ELR (cell line): Measurements from ENCODE around the gene USP37.
A peak's percentile ranks its signal among the peaks of the same experiment; 100 is the strongest.
"Not testable (repeated sequence)": the region's sequence is repeated elsewhere in the genome, so short reads cannot be mapped to it uniquely, and the experiment has no call there.

Experiments
- DNase-seq: peaks from one replicate; pipeline ENCODE4 v3.0.0-alpha.2; 2015; ENCODE audit warnings: low read depth

The USP37 gene

GRCh38 chr2:218547978-218548377 is 20.2 kb downstream of the USP37 start:
- no peak for DNase-seq

- DNase-seq: no peak
Measured at GRCh38 chr2:218547511-218547910, 20.6 kb downstream of the USP37 start.

GRCh38 chr2:218546012-218546411 is 22.1 kb downstream of the USP37 start:
- no peak for DNase-seq

DNA sequence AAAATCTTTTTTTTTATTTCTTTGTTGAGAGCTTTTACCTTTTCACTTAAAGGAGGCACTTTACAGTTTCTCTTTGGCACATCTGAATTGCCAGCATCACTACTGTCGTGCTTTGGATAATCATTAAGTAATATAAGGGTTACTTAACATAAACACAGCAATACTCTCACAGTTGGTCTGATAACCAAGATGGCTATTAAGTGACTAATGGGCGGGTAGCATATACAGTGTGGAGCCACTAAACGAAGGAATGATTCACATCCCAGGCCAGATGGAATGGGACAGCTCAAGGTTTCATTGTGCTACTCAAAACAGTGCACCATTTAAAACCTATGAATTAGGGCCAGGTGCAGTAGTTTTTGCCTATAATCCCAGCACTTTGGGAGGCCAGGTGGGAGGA is 28.1 kb downstream of the USP37 start:
- DNase-seq: peak; percentile 65

DNA sequence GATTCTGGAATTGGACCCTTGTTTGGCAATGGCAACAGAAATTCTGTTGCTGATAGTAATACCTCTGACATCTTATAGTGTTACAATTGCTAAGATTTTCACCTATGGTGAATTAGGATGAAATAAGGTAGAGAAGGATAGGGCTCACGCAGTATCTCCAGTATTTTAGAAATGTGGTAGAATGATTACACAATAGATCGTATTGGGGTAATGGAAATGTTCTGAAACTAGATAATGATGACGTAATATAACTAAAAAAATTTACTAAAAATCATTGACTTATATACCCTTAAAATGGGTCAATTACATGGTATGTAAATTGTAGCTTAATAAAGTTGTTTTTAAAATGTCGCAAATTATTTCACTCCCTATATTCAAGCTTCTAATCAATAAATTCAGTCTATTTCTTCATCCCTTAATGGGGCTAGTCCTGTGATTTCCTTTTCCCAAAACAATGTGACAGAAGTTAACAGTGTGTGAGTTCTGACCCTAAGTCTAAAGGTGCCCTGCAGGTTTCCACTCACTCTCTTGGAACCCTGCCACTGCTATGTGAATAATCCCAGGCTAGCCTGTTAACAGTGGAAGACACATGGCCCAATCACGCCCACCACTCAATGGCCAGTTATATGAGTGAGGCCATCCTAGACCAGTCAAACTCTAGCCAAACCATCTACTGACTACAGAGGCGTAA is 31.2 kb downstream of the USP37 start:
- DNase-seq: peak; percentile 24

DNA sequence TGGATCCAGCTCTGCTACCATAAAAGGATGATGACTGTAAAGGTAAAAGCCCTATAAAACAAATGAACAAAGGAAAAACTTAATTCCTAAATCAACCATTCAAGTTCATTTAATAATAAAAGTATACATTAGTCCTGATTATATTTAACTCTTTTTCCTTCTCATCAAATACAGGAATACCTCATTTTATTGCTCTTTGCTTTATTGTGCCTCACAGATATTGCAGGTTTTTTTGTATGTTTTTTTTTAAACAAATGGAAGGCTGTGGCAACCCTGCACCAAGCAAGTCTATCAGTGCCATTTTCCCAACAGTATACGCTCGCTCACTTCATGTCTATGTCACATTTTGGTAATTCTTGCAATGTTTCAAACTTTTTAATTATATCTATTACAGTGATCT is 38.2 kb downstream of the USP37 start:
- no peak for DNase-seq

- DNase-seq: not testable (repeated sequence)
Measured at GRCh38 chr2:218528409-218528808, 39.7 kb downstream of the USP37 start.

GRCh38 chr2:218523651-218524050 is 44.5 kb downstream of the USP37 start:
- DNase-seq: no peak

DNA sequence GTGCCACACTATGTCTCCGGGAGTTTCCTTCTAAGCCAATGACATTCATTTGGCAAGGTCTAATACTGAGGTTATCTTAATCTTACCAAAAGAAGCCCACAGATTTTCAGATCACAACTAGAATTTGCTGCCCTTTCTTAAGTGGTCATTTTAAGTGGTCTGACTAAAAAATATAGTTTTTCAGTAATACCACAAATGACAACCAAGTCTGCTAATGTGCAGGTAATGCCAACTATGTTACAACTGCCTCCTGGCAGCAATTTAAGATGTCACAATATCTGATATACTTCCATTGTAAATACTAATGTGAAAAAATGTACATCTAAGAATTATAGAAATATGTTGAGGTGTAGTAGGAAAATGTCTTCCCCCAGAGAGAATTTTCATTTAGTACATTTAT is 49.3 kb downstream of the USP37 start:
- no peak for DNase-seq

DNA sequence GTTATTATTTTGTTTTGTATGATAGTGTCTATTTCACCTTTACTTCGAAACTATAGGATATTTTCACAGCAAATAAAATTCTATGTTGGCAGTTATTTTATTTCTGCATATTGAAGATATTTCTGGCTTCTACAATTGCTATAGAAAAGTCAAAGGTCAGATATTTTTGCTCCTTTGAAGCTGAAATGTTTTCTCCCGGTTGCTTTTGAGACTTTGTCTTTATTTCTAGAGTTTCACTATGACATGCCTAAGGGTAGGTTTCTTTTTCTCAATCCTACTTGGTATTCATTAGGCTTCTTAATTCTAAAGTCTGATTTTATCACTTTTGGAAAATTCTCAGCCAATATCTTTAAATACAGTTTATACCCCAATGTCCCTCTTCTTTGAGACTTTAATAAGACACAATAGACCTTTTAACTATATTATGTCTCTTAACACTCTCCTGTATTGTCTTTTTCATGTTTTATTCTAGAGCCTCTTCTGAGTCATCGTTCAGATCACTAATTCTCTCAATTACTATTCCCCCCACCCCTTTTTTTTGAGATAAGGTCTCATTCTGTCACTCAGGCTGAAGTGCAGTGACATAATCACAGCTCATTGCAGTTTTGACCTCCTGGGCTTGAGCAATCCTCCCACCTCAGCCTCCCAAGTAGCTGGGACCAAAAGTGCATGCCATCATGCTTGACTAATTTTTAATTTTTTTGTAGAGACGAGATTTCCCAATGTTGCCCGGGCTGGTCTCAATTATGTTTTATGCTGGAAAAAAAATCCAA is 50.5 kb downstream of the USP37 start:
- DNase-seq: no peak

DNA sequence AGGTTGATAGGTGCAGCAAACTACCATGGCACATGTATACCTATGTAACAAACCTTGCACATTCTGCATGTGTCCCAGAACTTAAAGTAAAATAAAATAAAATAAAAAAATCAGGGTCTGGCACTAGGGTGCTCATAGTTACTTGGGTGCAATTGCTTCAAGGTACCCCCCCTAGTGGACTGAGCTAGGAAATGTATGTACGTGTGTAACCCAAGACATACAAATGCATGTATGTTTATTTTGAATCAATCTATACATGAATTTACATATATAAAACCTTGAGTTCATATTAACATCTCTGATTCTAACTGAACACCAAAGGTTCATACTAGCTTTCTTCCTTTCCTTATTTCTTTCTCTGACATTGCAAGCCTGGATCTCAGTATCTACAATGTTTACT is 51.5 kb downstream of the USP37 start:
- DNase-seq: peak; percentile 52

DNA sequence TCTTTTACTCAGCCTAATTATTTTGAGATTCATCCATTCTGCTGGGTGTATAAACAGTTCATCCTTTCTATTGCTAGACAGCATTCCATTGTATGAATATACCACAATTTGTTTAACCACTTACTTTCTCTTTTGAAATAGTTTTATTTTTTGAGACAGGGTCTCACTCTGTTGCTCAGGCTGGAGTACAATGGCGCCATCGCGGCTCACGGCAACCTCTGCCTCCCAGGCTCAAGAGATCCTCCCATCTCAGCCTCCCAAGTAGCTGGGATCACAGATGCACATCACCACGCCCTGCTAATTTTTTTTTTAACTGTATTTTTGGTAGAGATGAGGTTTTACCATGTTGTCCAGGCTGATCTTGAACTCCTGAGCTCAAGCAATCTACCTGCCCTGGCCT is 54.5 kb downstream of the USP37 start:
- DNase-seq: no peak

- no peak for DNase-seq
Measured at GRCh38 chr2:218508299-218508698, 59.9 kb downstream of the USP37 start.

DNA sequence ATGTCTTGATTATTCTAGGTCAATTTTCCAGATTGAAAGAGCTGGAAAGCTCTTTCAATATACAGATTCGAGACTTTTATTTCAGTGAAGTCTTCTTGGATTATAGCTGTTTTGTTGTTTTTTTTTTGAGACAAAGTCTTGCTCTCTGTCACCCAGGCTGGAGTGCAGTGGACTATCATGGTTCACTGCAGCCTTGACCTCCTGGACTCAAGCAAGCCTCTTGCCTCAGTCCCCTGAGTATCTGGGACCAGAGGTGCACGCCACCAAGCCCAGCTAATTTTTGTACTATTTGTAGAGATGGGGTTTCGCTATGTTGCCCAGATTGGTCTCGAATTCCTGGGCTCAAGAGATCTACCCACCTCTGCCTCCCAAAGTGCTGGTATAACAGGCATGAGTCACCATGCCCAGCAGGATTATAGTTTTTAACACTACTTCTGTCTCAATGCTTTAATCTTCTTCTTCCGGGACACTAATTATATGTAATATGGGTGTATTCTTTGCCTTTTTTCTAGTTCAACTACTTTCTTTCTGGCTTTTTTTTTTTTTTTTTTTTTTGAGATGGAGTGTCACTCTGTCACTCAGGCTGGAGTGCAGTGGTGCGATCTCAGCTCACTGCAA is 62.3 kb downstream of the USP37 start:
- DNase-seq: no peak

- no peak for DNase-seq
Measured at GRCh38 chr2:218501665-218502064, 66.5 kb downstream of the USP37 start.

- DNase-seq: no peak
Measured at GRCh38 chr2:218500501-218501060, 67.6 kb downstream of the USP37 start.

DNA sequence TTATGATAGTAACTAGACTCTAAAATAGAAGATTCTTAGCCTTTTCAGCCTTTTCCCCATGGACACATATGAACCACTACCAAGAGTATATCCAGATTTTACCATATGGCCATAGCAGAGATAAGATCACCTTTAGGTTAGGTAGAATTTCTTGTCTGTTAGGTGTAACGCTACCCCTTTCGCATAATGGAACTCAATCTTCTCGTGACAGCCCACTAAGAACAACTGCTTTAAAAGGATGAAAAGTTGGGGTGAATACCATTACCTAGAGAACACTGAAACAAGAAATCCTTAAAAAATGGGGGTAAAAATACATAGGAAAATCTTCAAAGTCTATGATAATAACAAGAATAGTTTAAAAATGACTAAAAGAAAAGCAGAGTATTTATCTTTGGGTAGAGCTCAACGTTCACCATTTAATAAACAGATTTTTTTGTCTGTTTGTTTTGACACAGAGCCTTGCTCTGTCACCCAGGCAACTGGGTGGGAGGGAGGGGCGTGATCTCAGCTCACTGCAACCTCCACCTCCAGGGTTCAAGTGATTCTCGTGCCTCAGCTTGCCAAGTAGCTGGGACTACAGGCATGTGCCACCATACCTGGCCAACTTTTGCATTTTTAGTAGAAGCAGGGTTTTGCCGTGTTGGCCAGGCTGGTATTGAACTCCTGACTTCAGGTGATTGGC is 82.0 kb downstream of the USP37 start:
- DNase-seq: no peak

GRCh38 chr2:218482651-218483050 is 85.5 kb downstream of the USP37 start:
- no peak for DNase-seq

GRCh38 chr2:218479595-218479994 is 88.6 kb downstream of the USP37 start:
- DNase-seq: no peak

DNA sequence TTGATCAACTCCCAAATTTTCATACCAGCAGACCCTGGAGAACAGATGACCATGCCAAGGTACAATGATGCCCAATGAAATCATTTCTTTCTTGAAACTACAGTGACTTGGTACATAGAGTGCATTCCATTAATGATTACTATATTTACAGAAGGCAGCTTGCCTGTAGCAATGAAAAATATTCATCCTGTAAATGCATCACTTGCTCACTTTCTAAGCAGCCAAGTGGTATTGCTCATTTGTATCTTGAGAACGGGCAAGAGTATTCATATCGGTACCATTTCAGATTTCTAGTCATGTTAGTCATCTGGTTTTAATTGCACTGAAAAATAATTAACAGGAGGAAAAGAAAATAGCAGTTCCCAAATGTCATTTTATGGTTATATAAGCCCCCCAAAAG is 89.6 kb downstream of the USP37 start:
- no peak for DNase-seq

GRCh38 chr2:218477247-218477646 is 90.9 kb downstream of the USP37 start:
- no peak for DNase-seq

- DNase-seq: no peak
Measured at GRCh38 chr2:218476676-218477075, 91.5 kb downstream of the USP37 start.
